ENCODE data around the gene ERBB4.

- TF ChIP-seq CTCF (conservative IDR thresholded peaks at IDR 0.05; ENCODE audit: low read depth, low read length), result no peak
- TF ChIP-seq EZH2 (IDR thresholded peaks at IDR 0.05; ENCODE audit: borderline replicate concordance, low read depth, low read length, poor library complexity, severe bottlenecking), result no peak
These were observed 603.8 kb downstream of the ERBB4 start for GRCh38 chr2:211934811-211935210.
